ENCODE measurements around the gene FAM50B.

The FAM50B gene

GRCh38 chr6:3847521-3847920 is 1.7 kb upstream of the FAM50B start:
- Histone ChIP-seq H3K9me3 (ENCODE audit: insufficient read depth, low read length) (no peaks in the 10 kb centered on the region), H3K79me2 (ENCODE audit: insufficient read depth, low read length) (no peaks in the 10 kb centered on the region), H4K20me1 (ENCODE audit: low read depth, low read length) (no peaks in the 10 kb centered on the region), H3K27me3 (ENCODE audit: low read length) (peaks cover 3% of the 10 kb centered on the region; the same call in 1 of the 2 replicates), H3K9ac (ENCODE audit: low read length) (no peak overlapping the region), H3K4me2 (ENCODE audit: low read depth, low read length, poor library complexity, severe bottlenecking) (no peak overlapping the region), H3K27ac (ENCODE audit: low read depth, low read length) (no peak overlapping the region), H3K4me3 (ENCODE audit: insufficient read depth, low read length, poor library complexity, severe bottlenecking) (no peak overlapping the region), H2AFZ (ENCODE audit: low read depth, low read length, severe bottlenecking) (no peak overlapping the region), H3K9me2 (replicated peaks; ENCODE audit: insufficient read depth, low read length) (no peaks in the 10 kb centered on the region), H3F3A (ENCODE audit: insufficient read depth) (no peaks in the 10 kb centered on the region), H3K36me3 (ENCODE audit: low read length) (no peaks in the 10 kb centered on the region)
- TF ChIP-seq EZH2phosphoT487 (conservative IDR thresholded peaks at IDR 0.05; ENCODE audit: low read length), result no peak
- TF ChIP-seq CTCF (IDR thresholded peaks at IDR 0.05; ENCODE audit: insufficient read depth, low read length, poor library complexity, severe bottlenecking), result no peak

GRCh38 chr6:3848380-3848779 is 793 bp upstream of the FAM50B start:
- H3K9me2 ChIP-seq (replicated peaks; ENCODE audit: insufficient read depth, low read length), result no peaks in the 10 kb centered on the region
- H3K9me3 ChIP-seq (ENCODE audit: insufficient read depth, low read length), result no peaks in the 10 kb centered on the region
- peaks cover 3% of the 10 kb centered on the region; the same call in 1 of the 2 replicates for H3K27me3 ChIP-seq (ENCODE audit: low read length)
- H3K4me3 ChIP-seq (ENCODE audit: insufficient read depth, low read length, poor library complexity, severe bottlenecking), result no peak overlapping the region
- no peaks in the 10 kb centered on the region for H3K79me2 ChIP-seq (ENCODE audit: insufficient read depth, low read length)
- TF ChIP-seq EZH2phosphoT487 (conservative IDR thresholded peaks at IDR 0.05; ENCODE audit: low read length) (no peak), CTCF (IDR thresholded peaks at IDR 0.05; ENCODE audit: insufficient read depth, low read length, poor library complexity, severe bottlenecking) (no peak)
- no peak overlapping the region for H3K4me2 ChIP-seq (ENCODE audit: low read depth, low read length, poor library complexity, severe bottlenecking)
- H3F3A ChIP-seq (ENCODE audit: insufficient read depth), result no peaks in the 10 kb centered on the region
- no peak overlapping the region for H3K9ac ChIP-seq (ENCODE audit: low read length)
- no peaks in the 10 kb centered on the region for H3K36me3 ChIP-seq (ENCODE audit: low read length)
- no peak overlapping the region for H2AFZ ChIP-seq (ENCODE audit: low read depth, low read length, severe bottlenecking)
- no peaks in the 10 kb centered on the region for H4K20me1 ChIP-seq (ENCODE audit: low read depth, low read length)
- H3K27ac ChIP-seq (ENCODE audit: low read depth, low read length), result no peak overlapping the region

GRCh38 chr6:3849681-3850450 is 693 bp downstream of the FAM50B start:
- Histone ChIP-seq H3K79me2 (ENCODE audit: insufficient read depth, low read length) (no peaks in the 10 kb centered on the region), H2AFZ (ENCODE audit: low read depth, low read length, severe bottlenecking) (no peak overlapping the region), H3K36me3 (ENCODE audit: low read length) (no peaks in the 10 kb centered on the region), H3K4me3 (ENCODE audit: insufficient read depth, low read length, poor library complexity, severe bottlenecking) (no peak overlapping the region), H3K4me2 (ENCODE audit: low read depth, low read length, poor library complexity, severe bottlenecking) (no peak overlapping the region), H3K27me3 (ENCODE audit: low read length) (no peaks in the 10 kb centered on the region), H3F3A (ENCODE audit: insufficient read depth) (no peaks in the 10 kb centered on the region), H3K9me2 (replicated peaks; ENCODE audit: insufficient read depth, low read length) (no peaks in the 10 kb centered on the region), H3K9me3 (ENCODE audit: insufficient read depth, low read length) (no peaks in the 10 kb centered on the region), H3K9ac (ENCODE audit: low read length) (no peak overlapping the region), H3K27ac (ENCODE audit: low read depth, low read length) (no peak overlapping the region), H4K20me1 (ENCODE audit: low read depth, low read length) (no peaks in the 10 kb centered on the region)
- TF ChIP-seq CTCF (IDR thresholded peaks at IDR 0.05; ENCODE audit: insufficient read depth, low read length, poor library complexity, severe bottlenecking), result no peak
- no peak for TF ChIP-seq EZH2phosphoT487 (conservative IDR thresholded peaks at IDR 0.05; ENCODE audit: low read length)

Measured in SU-DHL-6 (cell line).